OCI-LY3 (cell line): ENCODE data around the gene SRGAP1.

ENCODE experiments used
- H2AFZ ChIP-seq: fragments of 200-600, 300-600 bp; shearing (Covaris generic); 2 replicates; pipeline ENCODE4 v1.6.0; 2014; ENCODE audit warnings: antibody characterized with exemption, low read depth, low read length
- H3K27ac ChIP-seq: fragments of 200-600, 300-600 bp; sonication (generic); 2 replicates; pipeline ENCODE4 v1.5.1; 2014; ENCODE audit warnings: mild to moderate bottlenecking, low read length, moderate library complexity, mixed read lengths
- H3K27me3 ChIP-seq: fragments of 200-600, 300-600 bp; sonication (generic); 2 replicates; pipeline ENCODE4 v1.6.1; 2014; ENCODE audit warnings: low read depth, low read length, mixed read lengths
- H3K36me3 ChIP-seq: fragments of 200-600, 300-600 bp; sonication (generic); replicated peaks from 2 replicates; pipeline ENCODE3; 2014; ENCODE audit warnings: low read depth, low read length, mixed read lengths
- H3K4me1 ChIP-seq: fragments of 300-600, 200-600 bp; sonication (generic); 2 replicates; pipeline ENCODE4 v1.6.1; 2014; ENCODE audit warnings: low read length, mixed read lengths
- H3K4me2 ChIP-seq: fragments of 200-600, 300-600 bp; sonication (generic); 2 replicates; pipeline ENCODE4 v1.6.1; 2014; ENCODE audit warnings: low read length, mixed read lengths
- H3K4me3 ChIP-seq: fragments of 300-600, 200-600 bp; sonication (generic); 2 replicates; pipeline ENCODE4 v1.5.1; 2014; ENCODE audit warnings: antibody characterized with exemption, mild to moderate bottlenecking, low read length, moderate library complexity
- H3K79me2 ChIP-seq: fragments of 300-600, 200-600 bp; shearing (Covaris generic); 2 replicates; pipeline ENCODE4 v1.6.1; 2014; ENCODE audit warnings: mild to moderate bottlenecking, low read length, mixed read lengths
- H3K9ac ChIP-seq: fragments of 300-600, 200-600 bp; shearing (Covaris generic); 2 replicates; pipeline ENCODE4 v1.6.0; 2014; ENCODE audit warnings: mild to moderate bottlenecking, low read length, moderate library complexity
- H3K9me3 ChIP-seq: fragments of 200-600, 300-600 bp; shearing (Covaris generic); 2 replicates; pipeline ENCODE4 v1.6.1; 2014; ENCODE audit warnings: low read length, mixed read lengths; ENCODE audit not compliant: insufficient read depth
- H4K20me1 ChIP-seq: fragments of 200-600, 300-600 bp; sonication (generic); 2 replicates; pipeline ENCODE4 v1.6.1; 2016; ENCODE audit warnings: low read length, mixed read lengths; ENCODE audit not compliant: insufficient read depth
- EZH2phosphoT487 ChIP-seq: fragments of 200-600 bp; shearing (Covaris generic); IDR thresholded peaks from 2 replicates; pipeline ENCODE4 v1.6.1; 2018; ENCODE audit warnings: antibody characterized with exemption, mixed run types, low read depth
- TF ChIP-seq, protein P1 (sequence below): fragments of 200-600, 300-600 bp; sonication (generic); IDR thresholded peaks from 2 replicates; pipeline ENCODE4 v1.5.1; 2014; ENCODE audit warnings: antibody characterized with exemption, low read length, low read depth

SRGAP1 gene

GRCh38 chr12:63919756-63920155 is 75.3 kb downstream of the SRGAP1 start:
- H3K27ac ChIP-seq, result no peak overlapping the region
- H3K79me2 ChIP-seq, result no peaks in the 10 kb centered on the region
- no peak overlapping the region for H3K4me2 ChIP-seq

DNA sequence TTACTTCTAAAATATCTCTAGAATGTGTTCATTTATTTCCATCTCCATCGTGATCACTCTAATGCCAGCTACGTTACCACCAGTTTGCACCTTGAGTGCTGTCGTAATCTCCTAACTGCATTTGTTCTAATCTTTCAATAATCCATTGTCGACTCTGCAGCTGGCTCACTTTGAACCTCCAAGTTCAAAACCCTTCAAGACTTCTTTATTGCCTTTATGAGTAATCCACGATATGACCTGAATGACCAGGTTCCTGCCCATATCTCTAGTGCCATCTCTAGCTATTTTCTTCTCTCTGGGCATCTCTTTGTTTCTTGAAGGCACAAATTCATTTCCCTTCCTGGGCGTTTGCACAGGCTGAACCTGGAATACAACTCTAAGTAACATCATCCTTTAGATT is 76.7 kb downstream of the SRGAP1 start:
- Histone ChIP-seq H3K9me3 (no peaks in the 10 kb centered on the region), H3K4me2 (no peak overlapping the region), H4K20me1 (no peaks in the 10 kb centered on the region), H2AFZ (no peak overlapping the region), H3K4me1 (peaks cover 25% of the 10 kb centered on the region), H3K27me3 (no peaks in the 10 kb centered on the region), H3K79me2 (no peaks in the 10 kb centered on the region), H3K36me3 (no peaks in the 10 kb centered on the region), H3K27ac (no peak overlapping the region), H3K4me3 (no peak overlapping the region), H3K9ac (no peak overlapping the region)
- TF ChIP-seq, protein P1, sequence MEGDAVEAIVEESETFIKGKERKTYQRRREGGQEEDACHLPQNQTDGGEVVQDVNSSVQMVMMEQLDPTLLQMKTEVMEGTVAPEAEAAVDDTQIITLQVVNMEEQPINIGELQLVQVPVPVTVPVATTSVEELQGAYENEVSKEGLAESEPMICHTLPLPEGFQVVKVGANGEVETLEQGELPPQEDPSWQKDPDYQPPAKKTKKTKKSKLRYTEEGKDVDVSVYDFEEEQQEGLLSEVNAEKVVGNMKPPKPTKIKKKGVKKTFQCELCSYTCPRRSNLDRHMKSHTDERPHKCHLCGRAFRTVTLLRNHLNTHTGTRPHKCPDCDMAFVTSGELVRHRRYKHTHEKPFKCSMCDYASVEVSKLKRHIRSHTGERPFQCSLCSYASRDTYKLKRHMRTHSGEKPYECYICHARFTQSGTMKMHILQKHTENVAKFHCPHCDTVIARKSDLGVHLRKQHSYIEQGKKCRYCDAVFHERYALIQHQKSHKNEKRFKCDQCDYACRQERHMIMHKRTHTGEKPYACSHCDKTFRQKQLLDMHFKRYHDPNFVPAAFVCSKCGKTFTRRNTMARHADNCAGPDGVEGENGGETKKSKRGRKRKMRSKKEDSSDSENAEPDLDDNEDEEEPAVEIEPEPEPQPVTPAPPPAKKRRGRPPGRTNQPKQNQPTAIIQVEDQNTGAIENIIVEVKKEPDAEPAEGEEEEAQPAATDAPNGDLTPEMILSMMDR, result no peak
- TF ChIP-seq EZH2phosphoT487, result no peak

More at GRCh38 chr12:63919756-63920155, 75.3 kb downstream of the SRGAP1 start:
- H3K9ac ChIP-seq, result no peak overlapping the region
- no peaks in the 10 kb centered on the region for H4K20me1 ChIP-seq
- H3K36me3 ChIP-seq, result no peaks in the 10 kb centered on the region
- peaks cover 17% of the 10 kb centered on the region for H3K4me1 ChIP-seq
- TF ChIP-seq EZH2phosphoT487, result no peak
- TF ChIP-seq, protein P1, result no peak
- no peak overlapping the region for H3K4me3 ChIP-seq
- H2AFZ ChIP-seq, result no peak overlapping the region
- no peaks in the 10 kb centered on the region for H3K9me3 ChIP-seq
- H3K27me3 ChIP-seq, result no peaks in the 10 kb centered on the region

GRCh38 chr12:63922474-63922873 is 78.0 kb downstream of the SRGAP1 start:
- Histone ChIP-seq H3K79me2 (no peaks in the 10 kb centered on the region), H3K27ac (no peak overlapping the region), H3K4me2 (no peak overlapping the region)

GRCh38 chr12:63924781-63925180 is 80.3 kb downstream of the SRGAP1 start:
- Histone ChIP-seq H3K36me3 (no peaks in the 10 kb centered on the region), H3K4me2 (no peak overlapping the region), H3K79me2 (no peaks in the 10 kb centered on the region), H4K20me1 (no peaks in the 10 kb centered on the region), H3K9ac (no peak overlapping the region), H3K9me3 (no peaks in the 10 kb centered on the region), H3K27me3 (no peaks in the 10 kb centered on the region), H3K27ac (no peak overlapping the region), H3K4me1 (peaks cover 13% of the 10 kb centered on the region), H3K4me3 (no peak overlapping the region), H2AFZ (no peak overlapping the region)
- no peak for TF ChIP-seq EZH2phosphoT487

More at GRCh38 chr12:63922474-63922873, 78.0 kb downstream of the SRGAP1 start:
- Histone ChIP-seq H3K9ac (no peak overlapping the region), H3K9me3 (no peaks in the 10 kb centered on the region), H3K4me3 (no peak overlapping the region), H4K20me1 (no peaks in the 10 kb centered on the region), H3K4me1 (peaks cover 18% of the 10 kb centered on the region), H2AFZ (no peak overlapping the region), H3K36me3 (no peaks in the 10 kb centered on the region), H3K27me3 (no peaks in the 10 kb centered on the region)
- TF ChIP-seq, protein P1, result no peak
- TF ChIP-seq EZH2phosphoT487, result no peak
